Inflammatory macrophage treated with lipopolysaccharide for 1 hour (primary cell): ENCODE results near the gene MCC.

Experiments
- DNase-seq, 2 donors: peaks; one replicate each; pipeline ENCODE4 v3.0.0-alpha.2; 2020 to 2022

Gene MCC

GRCh38 chr5:113266913-113267227 is 221.4 kb downstream of the MCC start:
- DNase-seq: no peak

DNA sequence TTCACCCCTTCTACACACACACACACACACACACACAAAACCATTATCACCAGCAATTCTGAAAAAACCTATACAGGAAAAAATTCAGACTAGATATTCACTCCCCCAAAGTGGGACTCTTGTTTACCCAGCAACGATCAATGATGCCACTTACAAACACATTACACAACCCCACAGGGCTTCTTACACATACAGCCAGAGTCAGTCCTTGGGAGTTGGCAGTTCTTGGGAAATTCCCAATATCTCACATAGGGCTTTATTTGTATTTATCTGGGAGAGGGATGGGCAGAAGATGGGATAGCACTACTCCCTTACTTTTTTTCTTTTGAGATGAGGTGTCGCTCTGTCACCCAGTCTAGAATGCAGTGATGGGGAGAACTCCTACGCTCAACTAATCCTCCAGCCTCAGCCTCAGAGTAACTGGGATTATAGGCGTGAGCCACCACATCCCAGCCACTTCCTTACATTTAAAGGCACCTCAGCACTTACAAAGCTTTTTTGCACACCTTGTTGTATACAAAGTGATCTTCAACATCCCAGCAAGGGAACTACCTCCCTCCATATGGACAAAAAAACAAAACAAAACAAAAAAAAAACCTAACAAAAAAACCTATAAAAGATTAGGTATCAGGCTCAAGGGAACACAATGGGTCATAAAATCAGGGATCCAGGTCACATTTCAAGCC is 221.9 kb downstream of the MCC start:
- DNase-seq: no peak

DNA sequence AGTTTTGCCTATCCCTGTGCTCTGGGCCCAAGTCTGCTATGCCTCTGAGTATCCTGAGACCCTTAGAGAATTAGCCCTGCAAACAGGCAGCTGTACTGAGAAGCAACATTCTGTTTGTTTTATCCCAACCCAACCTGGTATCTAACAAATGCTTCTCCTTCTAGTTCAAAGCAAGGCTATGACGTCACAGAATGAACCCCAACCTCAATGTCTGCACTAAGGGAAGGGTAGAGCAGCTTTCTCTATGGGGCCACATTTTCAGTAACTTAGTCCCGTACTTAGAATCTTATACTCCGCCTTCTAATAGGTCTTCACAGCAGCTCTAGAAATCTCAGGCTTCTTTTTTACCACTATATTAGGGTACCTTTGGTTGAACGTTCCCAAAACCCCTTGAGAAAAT is 223.1 kb downstream of the MCC start:
- no peak for DNase-seq

GRCh38 chr5:113264046-113264445 is 224.2 kb downstream of the MCC start:
- no peak for DNase-seq

- no peak for DNase-seq
Observed at GRCh38 chr5:113263545-113263944, 224.7 kb downstream of the MCC start.

GRCh38 chr5:113262674-113263073 is 225.6 kb downstream of the MCC start:
- no peak for DNase-seq

GRCh38 chr5:113259034-113259433 is 229.2 kb downstream of the MCC start:
- no peak for DNase-seq

DNA sequence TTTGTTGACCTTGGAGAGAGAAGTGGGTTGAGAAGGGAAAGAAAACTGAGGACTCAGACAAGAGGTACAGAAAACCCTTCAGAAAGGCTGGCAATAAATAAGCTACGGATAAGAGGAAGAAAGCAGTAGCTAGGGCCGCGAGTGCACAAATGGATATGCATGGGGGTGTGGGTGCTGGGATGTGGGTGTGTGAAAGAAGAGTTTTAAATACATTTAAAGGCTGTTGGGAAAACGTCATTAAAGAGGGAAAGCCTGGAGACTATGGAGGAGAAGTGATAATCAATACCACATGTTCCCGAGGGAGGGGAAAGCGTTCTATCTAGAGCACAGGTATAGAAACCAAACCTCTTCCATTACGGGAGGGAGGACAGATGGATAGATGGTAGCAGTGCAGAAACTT is 230.7 kb downstream of the MCC start:
- no peak for DNase-seq

DNA sequence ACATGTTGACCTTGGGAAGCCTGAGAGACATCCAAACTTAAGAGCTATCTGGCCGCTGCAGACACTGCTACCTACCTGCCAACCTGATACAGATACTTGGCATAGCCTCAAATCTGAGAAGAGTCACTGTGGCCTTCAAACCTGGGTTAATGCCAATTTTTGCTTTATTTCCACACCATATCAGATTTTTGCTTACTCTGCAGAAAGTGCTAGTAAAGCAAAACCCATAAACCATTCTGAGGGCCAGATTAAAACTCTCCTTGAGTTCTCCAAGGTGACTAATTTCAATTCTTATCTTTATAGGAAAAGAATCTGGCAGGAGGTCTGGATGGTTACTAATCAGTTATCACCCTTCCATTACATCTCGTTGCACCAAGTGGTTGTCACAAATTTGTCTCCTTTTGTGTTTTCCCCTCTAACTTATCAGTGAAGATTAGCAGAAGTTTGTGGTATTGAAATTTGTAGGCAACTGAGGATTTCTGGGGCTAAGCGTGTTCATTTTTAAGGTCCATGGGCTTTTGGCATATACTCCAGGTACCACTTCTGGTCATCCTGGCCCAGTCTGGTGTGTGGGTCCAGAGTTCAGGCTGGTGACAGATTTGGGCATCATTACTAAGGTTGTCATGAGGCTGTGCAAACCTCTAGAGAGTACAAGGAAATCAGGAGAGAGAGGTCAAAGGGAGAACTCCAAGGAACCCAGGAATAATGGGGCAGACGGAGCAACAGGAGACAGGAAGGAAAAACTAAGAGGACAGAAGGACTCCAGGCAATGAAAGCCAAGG is 231.4 kb downstream of the MCC start:
- no peak for DNase-seq

DNA sequence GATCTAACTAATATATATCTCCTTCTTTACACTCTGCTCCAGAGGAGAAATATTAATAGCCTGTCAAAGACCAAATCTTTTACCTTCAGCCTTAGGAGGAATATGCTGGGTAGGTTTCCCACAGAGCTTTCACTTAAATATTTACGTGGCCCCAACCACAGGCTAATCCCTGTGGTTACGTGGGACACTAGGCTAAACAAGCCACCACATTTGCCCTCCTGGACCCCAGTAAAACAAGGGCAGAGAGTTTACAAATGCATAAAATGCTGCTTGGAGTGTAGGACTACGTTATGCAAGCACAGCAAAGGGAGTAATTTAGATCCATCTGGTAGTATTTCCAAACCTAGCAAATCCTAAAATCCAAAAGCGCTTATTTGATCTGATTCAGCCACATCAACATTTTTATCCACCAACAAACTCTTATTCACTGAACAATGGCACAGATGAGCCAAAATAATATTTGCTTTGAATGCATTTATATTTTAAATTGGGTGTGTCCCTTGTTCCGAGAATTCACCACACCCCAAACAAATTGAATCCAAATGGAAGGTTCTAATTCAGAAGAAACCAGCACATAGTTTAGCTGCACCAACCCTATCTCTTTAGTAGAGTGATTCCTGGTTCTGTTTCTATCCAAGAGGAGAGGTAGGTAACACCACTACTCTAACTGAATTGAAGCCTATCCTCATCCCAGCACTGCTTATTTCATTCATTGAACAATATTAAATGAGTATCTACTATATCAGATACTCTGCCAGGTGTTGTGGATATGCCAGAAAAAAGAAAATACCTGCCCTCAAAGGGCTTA is 232.5 kb downstream of the MCC start:
- DNase-seq: no peak

DNA sequence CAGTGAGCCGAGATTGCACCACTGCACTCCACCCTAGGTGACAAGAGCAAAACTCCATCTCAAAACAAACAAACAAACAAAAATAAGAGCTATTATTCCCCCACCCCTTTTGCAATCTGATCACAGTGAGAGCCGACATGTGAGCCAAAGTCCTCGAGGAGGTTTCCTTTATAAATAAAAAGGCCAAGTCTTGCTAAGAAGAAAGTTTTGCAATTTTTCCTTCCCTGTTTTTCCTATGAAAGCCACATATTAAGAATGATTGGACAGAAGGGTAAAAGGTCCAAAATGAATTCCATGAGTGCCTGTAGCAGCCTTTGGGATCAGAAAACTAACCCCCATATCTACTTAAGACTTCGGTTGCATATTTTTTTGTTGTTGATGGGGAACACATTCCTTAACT is 233.1 kb downstream of the MCC start:
- no peak for DNase-seq

- DNase-seq: no peak
Observed at GRCh38 chr5:113253037-113253436, 235.2 kb downstream of the MCC start.

DNA sequence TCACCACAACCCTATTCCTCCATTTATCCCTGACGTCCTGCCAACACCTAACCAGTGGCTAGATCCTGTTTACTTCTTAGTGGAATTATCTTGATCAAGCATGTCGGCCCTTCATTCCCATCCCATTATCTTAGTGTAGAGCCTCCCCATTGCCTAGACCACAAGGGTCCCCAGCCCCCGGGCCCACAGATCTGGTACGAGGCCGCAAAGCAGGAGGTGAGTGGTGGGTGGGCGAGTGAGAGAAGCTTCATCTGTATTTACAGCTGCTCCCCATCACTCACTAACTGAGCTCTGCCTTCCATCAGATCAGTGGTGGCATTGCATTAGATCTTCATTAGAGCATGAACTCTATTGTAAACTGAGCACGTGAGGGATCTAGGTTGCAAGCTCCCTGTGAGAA is 236.2 kb downstream of the MCC start:
- no peak for DNase-seq

GRCh38 chr5:113250341-113250953 is 237.8 kb downstream of the MCC start:
- no peak for DNase-seq

- DNase-seq: no peak
Observed at GRCh38 chr5:113249206-113249605, 239.0 kb downstream of the MCC start.

DNA sequence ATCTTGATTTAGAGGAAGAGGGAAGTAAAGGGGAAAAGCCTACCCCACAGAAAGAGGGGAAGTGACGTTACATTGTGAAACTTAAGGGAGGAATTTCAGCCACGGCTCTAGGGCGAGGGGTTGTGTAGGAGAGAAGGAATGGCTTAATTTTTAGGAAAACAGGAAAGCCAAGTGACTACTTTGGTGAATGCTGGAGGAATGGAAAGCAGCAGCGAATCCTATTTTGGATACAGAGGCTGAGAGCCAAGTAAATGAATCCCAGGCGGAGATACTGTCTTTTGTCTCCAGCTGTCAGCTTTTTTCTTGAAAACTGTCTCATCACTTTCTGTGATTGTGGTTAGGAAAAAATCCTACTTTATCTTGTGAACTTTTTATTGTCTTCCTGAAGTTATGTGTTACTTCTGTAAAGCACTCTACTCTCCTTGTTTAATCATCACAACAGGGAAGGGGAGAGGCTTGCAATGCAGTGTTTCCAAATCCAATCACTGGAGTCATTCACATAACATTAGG is 241.8 kb downstream of the MCC start:
- DNase-seq: peak; percentile 36 to 70

- no peak for DNase-seq
Observed at GRCh38 chr5:113245427-113246225, 242.6 kb downstream of the MCC start.

GRCh38 chr5:113244966-113245365 is 243.3 kb downstream of the MCC start:
- no peak for DNase-seq

DNA sequence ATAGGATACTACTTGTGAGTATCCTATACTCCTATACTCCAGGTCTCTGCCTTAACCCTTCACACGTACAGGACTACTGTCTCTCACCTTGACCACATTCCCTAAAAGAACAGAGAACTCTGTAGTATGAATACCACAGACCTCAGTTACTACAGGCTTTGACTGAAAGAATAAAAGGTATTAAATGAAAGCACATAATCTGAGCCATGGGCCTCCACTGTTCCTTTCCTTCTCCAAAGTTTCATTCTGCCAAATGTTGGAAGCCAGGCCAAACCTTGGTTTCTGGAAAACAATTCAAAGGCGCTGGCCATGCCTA is 244.9 kb downstream of the MCC start:
- no peak for DNase-seq

DNA sequence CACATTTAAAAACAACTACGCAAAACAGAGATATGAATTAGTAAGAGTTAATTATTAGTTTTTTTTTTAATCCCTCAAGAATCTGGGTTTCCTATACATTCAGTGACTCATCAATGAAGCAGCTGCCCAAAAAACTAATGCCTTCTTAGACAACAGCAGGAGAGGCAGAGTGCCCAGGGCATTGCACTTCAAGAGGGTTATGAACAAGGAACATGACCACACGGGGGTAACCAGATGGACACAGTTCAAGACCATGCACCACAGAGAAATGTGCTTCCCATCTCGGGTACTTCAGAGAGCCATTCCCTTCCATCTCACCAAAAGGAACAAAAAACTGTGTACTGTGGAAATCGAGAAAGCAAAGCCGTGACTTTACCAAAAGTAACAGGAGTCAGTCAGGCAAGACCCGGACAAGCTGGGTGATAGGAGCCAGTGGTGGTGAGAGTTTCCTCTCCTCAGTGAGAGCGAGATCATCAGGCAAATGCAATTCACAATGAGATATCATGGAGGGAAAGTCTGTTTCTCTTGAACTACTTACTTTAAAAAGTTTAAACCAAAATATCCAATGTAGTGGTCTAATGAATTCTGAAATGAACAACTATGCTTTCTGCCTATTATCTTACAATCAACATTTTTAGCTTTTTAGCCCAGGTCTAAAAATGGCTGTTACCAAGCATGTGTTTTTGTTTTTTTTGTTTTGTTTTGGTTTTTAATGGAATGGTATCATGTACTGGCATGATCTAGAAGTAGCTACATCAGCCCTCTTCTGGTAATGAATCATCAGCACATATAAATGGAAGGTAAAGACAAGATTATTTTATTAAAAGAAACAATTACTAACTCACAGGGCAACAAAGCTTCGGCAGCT is 245.5 kb downstream of the MCC start:
- DNase-seq: no peak

- no peak for DNase-seq
Observed at GRCh38 chr5:113240951-113241726, 247.1 kb downstream of the MCC start.
